Sigmoid colon (tissue), 3 donors: ENCODE results near the gene HMCN1.

ENCODE experiments used
- CTCF ChIP-seq, 4 experiments: fragments of 450-650 bp in 3 of 4; fragments of 200-600 bp in 1 of 4; IDR thresholded peaks; one replicate each; pipeline ENCODE4 v1.5.1; 2016 to 2019; ENCODE audit warnings: antibody characterized with exemption in 4 of 4, mild to moderate bottlenecking in 3 of 4, moderate library complexity in 2 of 4
- POLR2A ChIP-seq, 2 donors: fragments of 450-650 bp; IDR thresholded peaks; one replicate each; pipeline ENCODE4 v1.6.1; 2016; ENCODE audit warnings: antibody characterized with exemption in 2 of 2, mild to moderate bottlenecking in 2 of 2, moderate library complexity in 2 of 2

GRCh38 chr1:185768371-185768770, 34.2 kb downstream of the HMCN1 start:
- TF ChIP-seq CTCF (IDR thresholded peaks at IDR 0.05) (no peak), POLR2A (IDR thresholded peaks at IDR 0.05) (no peak)
